Transverse colon (tissue), 4 donors: ENCODE results near the gene UNC5B.

ENCODE experiments used
- CTCF ChIP-seq, 5 experiments: fragments of 200-600 bp in 3 of 5; fragments of 450-650 bp in 2 of 5; sonication (generic) in 3 of 5; IDR thresholded peaks; 1 replicate in 2 of 5; 2 replicates in 3 of 5; pipeline ENCODE4 v1.5.1; 2016 to 2017; ENCODE audit warnings: antibody characterized with exemption in 5 of 5, inconsistent platforms in 3 of 5, mild to moderate bottlenecking in 2 of 5, moderate library complexity in 1 of 5
- EP300 ChIP-seq: sonication (generic); formaldehyde crosslinking; IDR thresholded peaks from one replicate; pipeline ENCODE4 v1.6.1; 2017; ENCODE audit warnings: antibody characterized with exemption, low read depth
- POLR2A ChIP-seq: fragments of 450-650 bp; IDR thresholded peaks from one replicate; pipeline ENCODE4 v1.6.1; 2016; ENCODE audit warnings: antibody characterized with exemption, mild to moderate bottlenecking, moderate library complexity
- POLR2AphosphoS5 ChIP-seq, 3 donors: sonication (generic); formaldehyde crosslinking; IDR thresholded peaks; one replicate each; pipeline ENCODE4 v1.6.1; 2016; ENCODE audit warnings: antibody characterized with exemption in 3 of 3

GRCh38 chr10:71319042-71319799 lies 106.9 kb downstream of the UNC5B start, which contains the start of gene SLC29A3:
- TF ChIP-seq CTCF (IDR thresholded peaks at IDR 0.05) = peak; percentile 49 to 75 (median 64)
- peak; percentile 56 for TF ChIP-seq POLR2A
- peak in 2 of 3 donors; percentile 70 to 81 for TF ChIP-seq POLR2AphosphoS5 (IDR thresholded peaks at IDR 0.05)
- TF ChIP-seq EP300 = no peak
